Measurements from ENCODE around the gene KMT2E.

DNA sequence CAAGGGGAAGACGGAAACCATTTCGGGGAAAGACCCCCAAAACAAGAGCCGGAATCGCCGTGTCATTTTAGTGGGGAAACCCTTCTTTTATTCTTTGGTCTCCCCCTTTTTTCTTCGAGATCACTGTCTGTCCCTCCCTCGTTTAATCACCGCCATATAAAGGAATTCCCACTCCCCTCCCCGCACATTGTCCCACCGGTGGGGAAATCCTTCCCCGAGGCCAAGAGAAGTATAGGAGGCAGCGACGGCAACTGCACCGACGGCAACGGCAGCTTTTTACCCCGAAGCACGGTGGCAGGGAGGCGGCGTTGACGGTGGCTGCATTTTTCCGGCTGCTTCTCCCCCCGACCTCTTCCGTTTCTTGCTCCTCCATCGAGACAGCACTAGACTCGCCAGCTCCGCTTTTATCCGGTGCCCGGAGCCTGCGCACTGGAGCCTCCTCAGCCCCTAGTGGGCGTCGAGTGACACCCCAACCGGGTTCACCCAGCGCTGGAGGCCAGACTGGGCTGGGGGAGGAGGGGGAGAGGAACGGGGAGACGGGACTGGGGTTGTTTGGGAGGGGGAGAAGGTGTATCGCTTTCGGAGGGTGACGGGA, 687 bp upstream of the KMT2E start:
- TF ChIP-seq, protein P1, sequence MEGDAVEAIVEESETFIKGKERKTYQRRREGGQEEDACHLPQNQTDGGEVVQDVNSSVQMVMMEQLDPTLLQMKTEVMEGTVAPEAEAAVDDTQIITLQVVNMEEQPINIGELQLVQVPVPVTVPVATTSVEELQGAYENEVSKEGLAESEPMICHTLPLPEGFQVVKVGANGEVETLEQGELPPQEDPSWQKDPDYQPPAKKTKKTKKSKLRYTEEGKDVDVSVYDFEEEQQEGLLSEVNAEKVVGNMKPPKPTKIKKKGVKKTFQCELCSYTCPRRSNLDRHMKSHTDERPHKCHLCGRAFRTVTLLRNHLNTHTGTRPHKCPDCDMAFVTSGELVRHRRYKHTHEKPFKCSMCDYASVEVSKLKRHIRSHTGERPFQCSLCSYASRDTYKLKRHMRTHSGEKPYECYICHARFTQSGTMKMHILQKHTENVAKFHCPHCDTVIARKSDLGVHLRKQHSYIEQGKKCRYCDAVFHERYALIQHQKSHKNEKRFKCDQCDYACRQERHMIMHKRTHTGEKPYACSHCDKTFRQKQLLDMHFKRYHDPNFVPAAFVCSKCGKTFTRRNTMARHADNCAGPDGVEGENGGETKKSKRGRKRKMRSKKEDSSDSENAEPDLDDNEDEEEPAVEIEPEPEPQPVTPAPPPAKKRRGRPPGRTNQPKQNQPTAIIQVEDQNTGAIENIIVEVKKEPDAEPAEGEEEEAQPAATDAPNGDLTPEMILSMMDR (IDR thresholded peaks at IDR 0.05): peak; percentile 52 to 85
- peak; percentile 95 to 96 for TF ChIP-seq POLR2A (IDR thresholded peaks at IDR 0.05)
- TF ChIP-seq POLR2AphosphoS5 (IDR thresholded peaks at IDR 0.05): peak; percentile 73 to 96 (median 78)
- TF ChIP-seq EP300 (IDR thresholded peaks at IDR 0.05): no peak
